Spinal cord (tissue), 10 donors: ENCODE data around the gene FRMD4A. TPM values are rescaled to one million over a fixed set of nuclear protein-coding genes. Genes with fewer than 3 reads are reported as not detected.
A peak's percentile ranks its signal among the peaks of the same experiment; 100 is the strongest.

Experiments used
- DNase-seq, 6 donors: peaks; one replicate each; pipeline versions ENCODE4 v3.0.0 to v3.0.0-alpha.2; 2013 to 2015; ENCODE audit warnings: low spot score in 6 of 6, low read depth in 4 of 6
- H3K27ac ChIP-seq: one replicate; pipeline ENCODE4 v1.5.1; 2013; ENCODE audit warnings: low read depth, low read length, control low read depth
- H3K27me3 ChIP-seq: one replicate; pipeline ENCODE4 v1.6.1; 2013; ENCODE audit warnings: low read length; ENCODE audit not compliant: control insufficient read depth, insufficient read depth
- H3K36me3 ChIP-seq: one replicate; pipeline ENCODE4 v1.6.1; 2013; ENCODE audit warnings: low read length; ENCODE audit not compliant: control insufficient read depth, insufficient read depth
- H3K4me1 ChIP-seq: one replicate; pipeline ENCODE4 v1.6.1; 2013; ENCODE audit warnings: low read length; ENCODE audit not compliant: control insufficient read depth, insufficient read depth
- H3K4me3 ChIP-seq: one replicate; pipeline ENCODE4 v1.5.1; 2013; ENCODE audit warnings: low read depth, low read length, control low read depth
- H3K9me3 ChIP-seq: one replicate; pipeline ENCODE4 v1.6.1; 2013; ENCODE audit warnings: low read length; ENCODE audit not compliant: control insufficient read depth, insufficient read depth
- WGBS: methylation state at CpG from one replicate; pipeline ENCODE4 v1.1.5; 2013; ENCODE audit warnings: missing lambda C conversion rate; ENCODE audit not compliant: insufficient coverage; 5-methylcytosine and 5-hydroxymethylcytosine counted together
- polyA plus RNA-seq, 2 donors: library from polyadenylated mRNA; unstranded; fragments of 120-200 nt; gene quantifications; one replicate each; pipeline ENCODE4 v1.2.1, GENCODE V29; 2013; ENCODE audit not compliant: insufficient read length in 2 of 2
- total RNA-seq, 2 donors: library from RNA; depleted of rRNA in 1 of 2; stranded (reverse); fragments of 120-200 nt in 1 of 2; fragments of >200 nt in 1 of 2; gene quantifications; one replicate each; pipeline versions ENCODE4 v1.2.3 to v1.2.4, GENCODE V29; 2013 to 2014
- donor health status: healthy.

The FRMD4A gene
- total and polyA plus RNA-seq, 4 donors = 75.4 to 97.8 (median 91.8) TPM

GRCh38 chr10:14116837-14117236 is 213.9 kb downstream of the FRMD4A start:
- H3K27me3 ChIP-seq = no peaks in the 10 kb centered on the region
- H3K9me3 ChIP-seq = no peaks in the 10 kb centered on the region
- no peaks in the 10 kb centered on the region for H3K36me3 ChIP-seq
- no peak overlapping the region for H3K27ac ChIP-seq
- H3K4me1 ChIP-seq = no peaks in the 10 kb centered on the region
- DNase-seq = no peak
- no peak overlapping the region for H3K4me3 ChIP-seq

- no peaks in the 10 kb centered on the region for H3K27me3 ChIP-seq
- H3K27ac ChIP-seq = no peak overlapping the region
- H3K9me3 ChIP-seq = no peaks in the 10 kb centered on the region
- H3K36me3 ChIP-seq = no peaks in the 10 kb centered on the region
- no peaks in the 10 kb centered on the region for H3K4me1 ChIP-seq
- 43% methylated on average over 6 of the region's 8 CpGs for WGBS
- DNase-seq = peak in 2 of 6 donors; percentile 37 to 67
- H3K4me3 ChIP-seq = no peak overlapping the region
Observed at GRCh38 chr10:14116021-14116420, 214.7 kb downstream of the FRMD4A start.

GRCh38 chr10:14114791-14115190 is 215.9 kb downstream of the FRMD4A start:
- 100% methylated on average over 2 of the region's 2 CpGs for WGBS
- no peak overlapping the region for H3K27ac ChIP-seq
- H3K4me3 ChIP-seq = no peak overlapping the region
- H3K27me3 ChIP-seq = no peaks in the 10 kb centered on the region
- H3K36me3 ChIP-seq = no peaks in the 10 kb centered on the region
- no peaks in the 10 kb centered on the region for H3K4me1 ChIP-seq
- DNase-seq = no peak
- H3K9me3 ChIP-seq = no peaks in the 10 kb centered on the region

- 25% methylated on average over 1 of the region's 5 CpGs for WGBS
- Histone ChIP-seq H3K36me3 (no peaks in the 10 kb centered on the region), H3K4me3 (no peak overlapping the region), H3K4me1 (no peaks in the 10 kb centered on the region), H3K27ac (no peak overlapping the region), H3K27me3 (no peaks in the 10 kb centered on the region), H3K9me3 (no peaks in the 10 kb centered on the region)
- DNase-seq = no peak
Observed at GRCh38 chr10:14112056-14112455, 218.7 kb downstream of the FRMD4A start.

- Histone ChIP-seq H3K4me1 (no peaks in the 10 kb centered on the region), H3K27me3 (no peaks in the 10 kb centered on the region), H3K9me3 (no peaks in the 10 kb centered on the region), H3K27ac (no peak overlapping the region), H3K36me3 (no peaks in the 10 kb centered on the region), H3K4me3 (no peak overlapping the region)
- peak in 1 of 6 donors; percentile 56 for DNase-seq
- no CpG with 5 or more reads among the region's 1 CpG for WGBS
Observed at GRCh38 chr10:14111208-14111607, 219.5 kb downstream of the FRMD4A start.

- no peaks in the 10 kb centered on the region for H3K27me3 ChIP-seq
- DNase-seq = no peak
- no peak overlapping the region for H3K4me3 ChIP-seq
- H3K9me3 ChIP-seq = no peaks in the 10 kb centered on the region
- no peak overlapping the region for H3K27ac ChIP-seq
- 100% methylated on average over 1 of the region's 3 CpGs for WGBS
- no peaks in the 10 kb centered on the region for H3K4me1 ChIP-seq
- no peaks in the 10 kb centered on the region for H3K36me3 ChIP-seq
Observed at GRCh38 chr10:14106828-14107227, 223.9 kb downstream of the FRMD4A start.

- Histone ChIP-seq H3K4me1 (no peaks in the 10 kb centered on the region), H3K27me3 (no peaks in the 10 kb centered on the region), H3K9me3 (no peaks in the 10 kb centered on the region), H3K4me3 (no peak overlapping the region), H3K27ac (no peak overlapping the region), H3K36me3 (no peaks in the 10 kb centered on the region)
- 91% methylated on average over 5 of the region's 8 CpGs for WGBS
- DNase-seq = no peak
Observed at GRCh38 chr10:14102056-14102455, 228.7 kb downstream of the FRMD4A start.

GRCh38 chr10:14099885-14100284 is 230.8 kb downstream of the FRMD4A start:
- H3K27ac ChIP-seq = no peak overlapping the region
- no peaks in the 10 kb centered on the region for H3K4me1 ChIP-seq
- no peak overlapping the region for H3K4me3 ChIP-seq
- H3K27me3 ChIP-seq = no peaks in the 10 kb centered on the region
- H3K9me3 ChIP-seq = no peaks in the 10 kb centered on the region
- WGBS = 81% methylated on average over 6 of the region's 8 CpGs
- no peak for DNase-seq
- H3K36me3 ChIP-seq = no peaks in the 10 kb centered on the region

GRCh38 chr10:14093730-14094484 is 236.8 kb downstream of the FRMD4A start:
- H3K36me3 ChIP-seq = no peaks in the 10 kb centered on the region
- no peaks in the 10 kb centered on the region for H3K9me3 ChIP-seq
- peak; percentile 36 to 94 (median 50) for DNase-seq
- no peak overlapping the region for H3K27ac ChIP-seq
- peaks cover 24% of the 10 kb centered on the region for H3K4me1 ChIP-seq
- WGBS = 29% methylated on average over 12 of the region's 14 CpGs
- no peak overlapping the region for H3K4me3 ChIP-seq
- H3K27me3 ChIP-seq = no peaks in the 10 kb centered on the region

GRCh38 chr10:14092799-14093198 is 237.9 kb downstream of the FRMD4A start:
- no peaks in the 10 kb centered on the region for H3K27me3 ChIP-seq
- WGBS = 83% methylated on average over 4 of the region's 5 CpGs
- no peak for DNase-seq

More at GRCh38 chr10:14092799-14093198, 237.9 kb downstream of the FRMD4A start:
- Histone ChIP-seq H3K9me3 (no peaks in the 10 kb centered on the region), H3K36me3 (no peaks in the 10 kb centered on the region), H3K4me3 (no peak overlapping the region), H3K27ac (no peak overlapping the region), H3K4me1 (peaks cover 29% of the 10 kb centered on the region)
